SHP77 (cell line): Measurements from ENCODE around the gene MSH5.
"Not testable (repeated sequence)": the region's sequence is repeated elsewhere in the genome, so short reads cannot be mapped to it uniquely, and the experiment has no call there.

ENCODE experiments used
- DNase-seq, 2 experiments: peaks; one replicate each; lab custom pipeline; 2025; lab: John Stamatoyannopoulos, UW

Gene MSH5

DNA sequence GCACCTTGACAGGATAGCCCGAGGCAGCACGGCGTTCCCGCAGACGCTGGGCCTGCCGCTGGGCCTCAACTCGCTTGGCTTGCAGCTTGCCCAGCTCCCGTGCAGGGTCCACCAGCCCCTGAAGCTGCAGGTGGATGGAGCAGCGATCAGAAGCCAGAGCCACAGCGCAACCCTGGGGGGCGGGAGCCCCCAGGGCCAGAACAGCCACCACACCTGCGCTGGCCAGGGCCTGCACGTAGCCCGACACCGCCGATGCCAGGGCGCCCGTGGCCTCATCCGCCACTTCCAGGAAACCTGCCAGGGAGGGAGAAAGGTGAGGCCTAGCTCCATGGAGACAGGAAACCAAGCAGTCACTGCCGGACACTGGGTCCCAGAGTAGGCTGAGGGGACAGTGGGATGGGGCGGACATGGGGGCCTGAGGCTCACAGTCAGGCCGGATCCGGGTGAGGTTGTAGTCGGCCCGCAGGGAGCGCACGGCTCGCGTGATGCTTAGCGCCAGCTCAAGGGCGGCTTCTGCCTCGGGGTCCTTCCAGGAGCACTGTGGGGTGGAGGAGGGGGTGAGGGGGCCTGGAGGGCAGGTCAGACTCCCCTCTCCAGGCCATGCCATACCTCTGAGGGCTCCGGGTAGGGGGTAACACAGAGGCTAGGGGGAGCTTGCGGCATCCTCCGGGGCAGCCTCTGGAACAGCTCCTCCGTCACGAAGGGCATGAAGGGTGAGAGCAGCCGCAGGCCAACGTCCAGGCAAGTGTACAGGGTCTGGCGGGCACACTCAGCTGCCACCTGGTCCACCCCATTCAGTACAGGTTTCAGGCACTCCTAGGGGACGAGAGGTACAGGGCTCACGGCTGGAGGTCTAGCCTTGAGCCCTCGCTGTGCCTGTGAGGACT lies 39.4 kb downstream of the MSH5 start:
- DNase-seq, result no peak

DNA sequence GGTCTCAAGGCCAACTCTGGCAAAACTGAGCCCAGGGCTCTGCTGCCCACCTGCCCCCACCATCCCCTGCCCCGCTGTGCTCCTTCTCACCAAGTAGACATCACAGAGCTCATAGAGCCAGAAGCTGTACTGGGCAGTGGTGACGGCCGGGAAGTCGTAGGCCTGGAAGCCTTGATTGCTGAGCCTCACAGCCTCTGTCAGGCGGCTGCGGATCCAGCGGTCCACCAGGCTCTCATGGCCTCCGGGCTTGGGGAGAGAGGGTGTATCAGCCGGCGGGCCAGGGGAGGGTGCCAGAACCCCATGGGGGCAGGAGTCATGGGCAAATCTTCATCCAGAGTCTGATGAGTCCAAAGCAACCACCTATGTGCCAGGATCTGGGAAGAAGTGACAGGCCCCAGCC lies 40.1 kb downstream of the MSH5 start:
- no peak for DNase-seq

DNA sequence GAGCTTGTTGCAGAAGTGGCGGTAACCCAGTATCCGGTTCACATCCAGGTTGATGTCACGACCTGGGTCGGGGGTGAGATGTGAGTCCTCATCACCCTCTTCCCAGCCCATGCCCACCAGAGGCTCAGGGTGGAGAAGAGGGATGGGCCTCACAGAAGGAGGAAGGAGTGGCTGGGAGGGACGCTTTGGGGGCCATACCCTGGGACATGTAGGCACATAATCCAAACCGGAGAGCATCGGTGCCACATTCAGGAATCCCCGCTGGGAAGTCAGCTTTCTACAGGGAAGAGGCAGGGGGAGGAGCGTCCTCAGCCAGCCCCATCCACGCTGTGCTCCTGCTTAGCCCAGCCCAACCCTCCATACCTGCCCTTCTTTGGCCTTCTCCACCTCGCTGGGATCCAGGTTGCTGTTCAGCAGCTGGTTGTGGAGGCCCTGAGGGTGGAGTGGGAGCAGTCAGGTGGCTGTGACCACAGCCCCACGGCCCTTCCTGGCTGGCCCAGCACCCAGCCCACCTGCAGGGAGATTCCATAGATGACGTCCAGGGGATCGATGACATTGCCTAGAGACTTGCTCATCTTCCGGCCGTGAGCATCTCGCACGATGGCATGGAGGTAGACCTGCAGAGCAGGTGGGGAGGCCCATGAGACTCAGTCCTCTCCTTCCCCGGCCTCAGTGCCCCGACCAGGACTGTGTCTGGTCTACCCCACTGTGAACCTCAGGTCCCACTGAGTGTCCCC lies 40.9 kb downstream of the MSH5 start:
- no peak for DNase-seq

DNA sequence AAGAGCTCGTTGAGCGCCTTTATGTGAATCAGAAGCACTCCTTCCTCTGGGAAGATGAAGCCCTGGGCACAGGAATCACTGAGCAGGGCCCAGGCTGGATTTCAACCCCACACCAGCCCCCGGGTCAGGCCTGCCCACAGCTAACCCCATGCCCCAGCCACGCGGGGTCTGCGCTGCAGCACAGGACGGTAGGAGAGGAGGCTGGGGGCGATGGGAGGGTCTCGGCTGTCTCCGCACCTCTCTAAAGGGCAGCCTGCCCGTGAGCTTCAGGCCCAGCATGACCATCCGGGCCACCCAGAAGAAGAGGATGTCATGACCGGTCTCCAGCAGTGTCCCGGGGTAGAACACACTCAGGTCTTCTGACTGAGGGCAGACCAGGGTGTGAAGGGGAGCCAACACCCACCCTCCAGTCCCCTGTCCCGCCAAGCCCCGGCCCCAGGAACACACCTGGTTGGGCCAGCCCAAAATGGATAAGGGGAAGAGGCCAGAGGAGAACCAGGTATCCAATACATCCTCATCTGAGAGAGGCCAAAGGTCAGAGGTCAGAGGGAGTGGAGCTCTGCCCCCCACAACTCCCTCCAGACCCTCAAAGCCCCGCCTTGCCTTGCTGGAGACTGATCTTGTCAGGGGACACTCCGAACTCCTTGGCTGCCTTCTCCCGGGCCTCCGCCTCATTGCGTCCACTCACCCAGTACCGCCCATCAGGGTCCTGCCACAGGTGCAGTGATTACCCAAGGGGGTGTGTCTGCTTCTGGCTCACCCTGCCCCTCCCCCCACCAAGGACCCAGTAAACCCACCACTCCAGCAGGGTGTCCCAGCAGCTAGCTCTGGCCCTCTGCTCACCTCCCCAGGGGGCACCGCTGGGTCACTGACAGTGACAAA lies 41.7 kb downstream of the MSH5 start:
- DNase-seq, result no peak

DNA sequence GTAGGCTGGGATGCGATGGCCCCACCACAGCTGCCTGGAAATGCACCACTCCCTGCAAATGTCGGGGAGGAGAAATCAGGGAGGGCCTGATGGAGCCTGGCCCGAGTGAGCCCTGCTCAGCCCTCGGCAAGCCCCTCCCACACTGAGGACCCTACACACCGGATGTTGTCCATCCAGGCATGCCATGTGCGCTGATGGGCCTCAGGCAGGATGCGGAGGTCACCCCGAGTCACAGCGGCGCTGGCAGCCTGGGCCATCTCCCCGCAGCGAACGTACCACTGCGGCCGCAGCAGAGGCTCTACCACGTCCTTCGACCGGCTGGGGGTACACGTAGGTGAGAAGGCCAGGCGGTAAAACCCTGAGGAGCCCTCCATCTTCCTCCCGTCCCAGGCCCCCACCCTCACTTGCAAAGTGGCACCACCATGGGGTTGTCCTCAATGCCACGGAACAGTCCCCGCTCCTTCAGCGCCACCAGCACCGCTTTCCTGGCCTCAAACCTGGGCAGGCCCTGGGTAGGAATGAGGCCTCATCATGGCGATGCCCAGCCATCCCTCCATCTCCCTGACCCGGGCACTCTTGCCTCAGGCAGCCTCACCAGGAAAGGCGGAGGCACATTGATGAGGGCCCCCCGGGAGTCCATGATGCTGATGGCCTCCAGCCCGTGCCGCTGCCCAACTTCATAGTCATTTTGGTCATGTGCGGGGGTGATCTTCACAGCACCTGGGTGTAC lies 42.5 kb downstream of the MSH5 start:
- DNase-seq, result no peak

DNA sequence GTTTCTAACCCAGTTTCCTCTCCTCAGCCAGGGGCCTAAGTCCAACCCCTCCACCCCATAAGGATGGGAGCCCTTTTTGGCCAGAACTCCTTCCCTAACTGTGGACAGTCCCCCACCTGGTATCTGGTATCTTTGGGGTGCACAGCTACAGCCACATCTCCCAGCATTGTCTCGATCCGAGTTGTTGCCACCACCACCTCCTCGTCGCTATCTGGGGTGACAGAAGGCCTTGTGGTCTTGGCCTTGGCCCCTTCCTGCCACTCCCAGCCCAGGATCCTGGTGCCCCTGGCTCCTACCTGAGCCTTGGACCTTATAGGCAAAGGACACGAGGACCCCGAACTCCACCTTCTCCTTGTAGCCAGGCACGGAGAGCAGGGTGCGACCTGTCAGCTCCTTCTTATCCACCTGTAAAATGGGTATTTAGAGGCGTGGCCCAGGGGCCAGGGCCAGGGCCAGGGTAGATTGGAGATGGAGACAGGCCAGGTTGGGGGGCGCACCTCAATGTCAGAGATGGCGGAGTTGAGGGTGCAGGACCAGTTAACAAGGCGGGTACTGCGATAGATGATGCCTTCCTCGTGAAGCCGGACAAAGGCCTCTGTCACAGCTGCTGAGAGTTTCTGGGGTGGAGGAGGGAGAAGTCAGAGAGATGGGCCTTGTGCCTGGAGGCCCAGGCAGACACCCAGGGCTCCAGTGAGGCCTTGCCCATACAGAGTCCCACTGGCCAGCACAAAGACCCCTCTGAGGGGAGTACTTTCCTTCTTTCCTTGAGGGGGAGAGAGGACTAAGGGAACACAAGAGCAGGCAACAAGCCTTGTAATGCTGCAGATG lies 44.5 kb downstream of the MSH5 start:
- no peak for DNase-seq

DNA sequence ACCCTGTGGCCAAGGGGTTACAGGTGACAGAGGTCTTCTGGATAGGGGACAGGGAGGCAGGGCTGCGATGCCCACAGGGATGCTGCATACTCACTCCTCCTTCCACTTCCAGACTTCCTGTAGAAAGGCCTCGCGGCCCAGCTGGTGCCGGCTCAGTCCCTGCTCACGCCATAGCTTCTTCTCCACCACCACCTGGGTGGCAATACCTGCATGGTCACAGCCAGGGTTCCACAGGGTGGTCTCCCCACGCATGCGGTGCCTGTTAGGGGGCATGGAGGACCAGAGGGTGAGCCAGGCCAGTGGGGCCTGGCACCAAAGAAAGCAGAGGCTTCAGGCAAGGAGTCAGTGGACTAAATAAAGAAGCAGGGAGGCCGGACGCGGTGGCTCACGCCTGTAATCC lies 45.7 kb downstream of the MSH5 start:
- no peak for DNase-seq

DNA sequence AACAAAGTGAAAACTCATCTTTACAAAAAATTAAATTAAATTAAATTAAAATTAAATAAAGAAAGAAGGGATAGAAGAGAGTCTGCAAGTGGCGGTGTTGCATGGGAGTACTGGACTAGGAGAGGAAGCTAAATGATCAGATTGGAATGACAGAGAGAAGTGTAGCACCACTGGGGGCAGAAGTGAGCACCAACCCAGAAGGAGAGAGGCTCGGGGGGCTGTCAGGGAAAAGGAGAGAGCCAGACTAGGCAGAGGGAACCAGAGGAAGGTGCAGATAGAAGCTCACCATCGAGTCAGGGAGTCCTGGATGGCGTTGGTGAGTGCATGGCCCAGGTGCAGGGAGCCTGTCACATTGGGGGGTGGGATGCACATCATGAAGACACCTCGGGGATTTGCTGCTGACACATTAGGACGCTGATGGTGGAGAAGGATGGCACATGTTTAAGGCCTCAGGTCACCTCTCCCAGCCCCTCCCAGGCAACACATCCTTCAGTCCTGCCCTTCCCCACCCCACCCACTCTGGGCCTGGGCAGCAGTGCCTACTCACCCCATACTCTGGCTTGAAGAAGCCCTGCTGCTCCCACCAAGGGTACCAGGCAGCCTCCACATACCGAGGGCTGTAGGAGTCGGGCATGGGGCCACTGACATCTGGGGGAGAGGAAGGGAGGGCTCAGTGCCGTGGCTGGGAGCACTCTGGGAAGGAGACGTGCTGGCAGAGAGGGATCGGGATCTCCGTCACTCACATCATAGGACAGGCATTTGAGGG lies 51.7 kb downstream of the MSH5 start:
- peak; percentile 43 to 54 for DNase-seq

DNA sequence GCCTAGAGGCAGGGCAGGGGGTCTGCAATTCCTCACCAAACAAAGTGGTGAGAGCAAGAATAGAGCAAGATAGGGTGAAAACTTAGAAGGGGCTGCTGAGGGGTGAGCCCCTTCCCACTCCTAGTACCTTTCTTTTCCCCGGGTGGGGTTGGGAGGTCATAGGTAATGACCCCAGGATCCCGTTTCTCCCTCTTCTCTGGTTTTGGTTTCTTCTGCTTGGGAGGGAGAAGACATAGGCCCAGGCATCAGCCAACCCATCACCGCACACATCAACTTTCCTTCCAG lies 52.2 kb downstream of the MSH5 start:
- DNase-seq, result no peak

DNA sequence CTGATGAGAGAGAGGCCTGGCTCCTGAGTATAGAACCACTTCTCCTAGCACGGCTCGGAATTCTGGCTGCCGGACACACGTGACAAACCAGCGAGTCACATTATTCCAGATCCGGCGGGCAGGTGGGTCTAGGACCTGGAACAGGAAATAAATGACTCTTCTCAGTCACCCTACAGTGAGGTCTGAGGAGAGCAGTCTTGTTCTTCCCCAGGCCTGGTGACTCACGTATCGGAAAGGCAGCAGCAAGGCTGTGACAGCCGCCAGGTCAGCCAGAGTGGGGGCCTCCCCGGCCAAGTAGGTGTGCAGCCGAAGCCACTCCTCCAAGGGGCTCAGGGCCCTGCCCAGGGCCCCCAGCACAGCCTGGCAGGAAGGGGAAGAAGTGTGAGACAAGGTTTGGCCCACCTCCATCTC lies 53.0 kb downstream of the MSH5 start:
- no peak for DNase-seq

DNA sequence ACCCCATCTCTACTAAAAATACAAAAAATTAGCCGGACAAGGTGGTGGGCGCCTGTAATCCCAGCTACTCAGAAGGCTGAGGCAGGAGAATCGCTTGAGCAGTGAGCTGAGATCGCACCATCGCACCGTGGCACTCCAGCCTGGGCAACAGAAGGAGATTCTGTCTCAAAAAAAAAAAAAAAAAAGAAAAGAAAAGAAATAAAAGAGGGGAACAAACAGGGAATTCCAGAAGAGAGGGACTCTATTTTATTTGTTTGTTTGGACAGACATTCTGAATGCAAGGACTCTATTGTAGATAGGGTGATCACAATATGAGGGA lies 54.1 kb downstream of the MSH5 start:
- DNase-seq, result not testable (repeated sequence)

DNA sequence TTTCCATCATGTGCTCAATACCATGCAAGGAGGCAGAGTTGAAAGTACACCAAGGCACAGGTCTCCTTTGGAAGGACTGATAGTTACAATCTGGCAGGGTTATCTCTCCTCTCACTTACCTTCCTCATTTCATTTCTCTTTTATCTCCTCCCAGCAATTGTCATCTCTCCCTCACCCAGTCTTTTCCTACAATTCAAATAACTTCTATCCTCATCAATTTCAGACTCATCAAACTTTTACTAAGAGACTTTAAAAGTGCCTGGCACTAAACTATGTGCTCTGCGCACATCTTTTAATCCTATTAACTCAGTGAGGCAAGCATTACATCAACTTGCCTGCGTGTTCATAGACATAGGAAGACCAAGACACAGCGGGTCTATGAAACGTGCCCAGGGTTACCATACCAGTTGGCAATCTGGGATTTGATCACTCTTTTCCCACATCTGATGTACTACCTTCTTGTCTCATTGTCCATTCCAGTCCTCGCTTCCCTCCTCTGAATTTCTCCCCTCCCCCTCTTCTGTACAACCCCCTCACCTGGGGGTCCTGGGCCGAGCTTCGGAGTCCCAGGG lies 54.6 kb downstream of the MSH5 start:
- no peak for DNase-seq

DNA sequence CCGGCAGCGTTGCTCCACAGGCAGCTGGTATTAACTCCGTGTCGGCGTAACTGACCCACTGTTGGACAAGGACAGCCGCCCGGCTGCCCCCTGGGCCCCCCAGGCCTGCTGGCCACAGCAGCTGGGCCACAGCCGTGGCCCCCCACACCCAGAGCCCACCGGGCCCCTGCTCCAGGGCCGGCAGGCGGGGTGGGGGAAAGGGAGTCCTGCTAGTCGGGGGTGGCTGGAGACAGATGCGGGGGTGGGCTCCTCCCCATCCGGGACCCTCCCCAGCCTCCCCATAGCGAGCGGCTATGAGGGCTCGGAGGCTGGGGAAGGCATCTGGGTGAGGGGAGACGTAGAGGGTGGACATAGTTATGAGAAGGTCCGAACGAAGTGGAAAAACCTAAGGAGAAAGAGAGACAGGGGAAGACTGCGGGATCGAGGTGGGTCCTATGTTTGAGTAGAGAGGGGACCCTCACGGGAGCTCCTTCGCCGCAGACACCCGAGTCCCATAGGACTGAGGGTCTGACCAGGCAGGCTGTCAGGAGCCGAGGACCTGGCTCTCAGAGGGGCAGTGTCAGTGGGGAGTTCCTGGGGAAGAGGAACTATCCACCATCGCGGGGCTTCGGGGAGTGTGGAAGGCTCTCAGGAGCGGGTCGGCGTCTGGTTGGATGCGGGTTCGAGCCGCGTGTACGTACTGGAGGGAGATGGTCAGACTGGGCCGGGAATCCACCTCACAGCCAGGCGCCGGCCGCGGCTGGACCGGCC lies 55.2 kb downstream of the MSH5 start:
- DNase-seq, result no peak

DNA sequence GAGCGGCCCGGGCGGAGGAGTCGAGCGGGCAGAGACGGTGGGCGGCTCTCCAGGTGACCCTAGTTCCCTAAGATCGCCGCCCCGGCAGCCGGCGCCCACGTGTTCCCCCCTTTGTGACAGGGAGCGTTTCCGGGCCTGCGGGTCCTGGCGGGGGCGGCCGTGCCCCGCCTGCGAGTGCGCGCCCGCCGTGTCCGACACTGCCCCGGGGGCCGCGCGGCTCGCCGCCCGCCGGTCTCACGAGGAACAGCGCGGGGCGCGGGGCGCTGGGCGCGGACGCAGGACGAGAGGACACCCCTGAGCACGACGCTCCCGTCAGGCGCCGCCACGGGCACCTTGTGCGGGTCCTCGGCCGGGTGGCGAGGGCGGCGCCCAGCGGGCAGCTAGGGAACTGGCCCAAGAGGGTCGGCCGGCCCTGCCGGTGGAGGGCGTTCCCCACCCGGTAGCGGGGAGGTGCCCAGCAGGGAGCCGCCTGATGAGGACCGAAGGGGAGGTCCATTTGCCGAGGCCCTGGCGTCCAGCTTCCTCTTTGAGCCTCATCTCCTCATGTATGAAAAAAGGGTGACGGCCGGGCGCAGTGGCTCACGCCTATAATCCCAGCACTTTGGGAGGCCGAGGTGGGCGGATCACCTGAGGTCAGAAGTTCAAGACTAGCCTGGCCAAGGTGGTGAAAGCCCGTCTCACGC lies 56.0 kb downstream of the MSH5 start, which contains the start of gene VARS1:
TSS of gene VARS1 (minus strand) at position 137 of the 683 bp plus-strand sequence. CDS start 535 bp downstream, outside the sequence.
- peak; percentile 81 to 83 for DNase-seq

DNA sequence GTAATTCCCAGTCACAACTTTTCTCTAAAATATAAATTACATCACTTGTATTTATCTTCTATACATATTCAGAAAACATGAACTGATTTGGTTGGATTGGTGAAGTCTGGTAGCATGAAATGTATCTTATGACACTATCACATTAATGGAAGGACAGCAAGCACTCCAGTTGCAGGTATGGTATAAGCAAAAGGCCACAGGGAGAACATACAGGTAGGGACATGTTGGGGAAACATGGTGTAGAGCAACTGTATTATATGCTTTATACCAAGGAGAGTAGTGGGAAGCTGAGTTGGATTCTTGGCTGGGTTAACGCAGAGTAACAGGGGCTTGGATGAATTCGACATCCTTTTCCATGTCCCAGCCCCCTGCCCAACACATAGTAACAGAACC lies 57.2 kb downstream of the MSH5 start:
- DNase-seq, result no peak

DNA sequence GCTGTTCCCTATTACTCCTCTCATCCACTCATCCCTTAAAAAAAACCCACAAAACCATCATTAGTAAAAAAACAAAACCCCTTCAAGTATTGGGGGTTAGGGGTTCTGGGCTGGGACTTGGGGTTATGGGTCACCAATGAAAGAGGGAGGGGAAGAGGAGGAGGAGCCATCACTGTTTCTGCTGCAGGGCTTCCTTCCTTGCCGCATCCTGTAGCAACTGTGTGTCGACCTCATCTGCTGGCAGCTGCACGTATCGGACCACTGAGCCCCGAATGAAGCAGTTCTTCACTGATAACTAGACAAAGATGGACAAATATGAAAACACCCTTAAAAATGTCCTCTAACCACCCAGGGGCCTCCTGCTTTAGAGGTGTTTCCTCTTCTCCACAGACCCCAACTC lies 57.8 kb downstream of the MSH5 start:
- no peak for DNase-seq

DNA sequence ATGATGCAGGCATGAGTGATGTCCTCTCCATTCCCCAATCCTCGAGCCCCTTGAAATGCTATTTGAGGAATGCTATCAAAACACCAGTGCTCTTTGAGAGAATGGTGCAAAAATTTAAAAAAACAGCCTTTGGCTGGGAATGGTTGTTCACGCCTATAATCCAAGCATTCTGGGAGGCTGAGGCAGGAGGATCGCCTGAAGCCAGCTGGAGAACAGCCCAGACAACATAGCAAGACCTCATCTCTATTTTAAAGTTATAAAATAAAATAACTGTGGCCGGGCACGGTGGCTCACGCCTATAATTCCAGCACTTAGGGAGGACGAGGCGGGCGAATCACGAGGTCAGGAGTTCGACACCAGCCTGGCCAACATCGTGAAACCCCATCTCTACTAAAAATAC lies 60.0 kb downstream of the MSH5 start:
- DNase-seq, result no peak
